H1 (cell line): ENCODE measurements around the gene SPATA4. TPM values are rescaled to one million over a fixed set of nuclear protein-coding genes. Genes with fewer than 3 reads are reported as not detected.
"Not testable (repeated sequence)": the region's sequence is repeated elsewhere in the genome, so short reads cannot be mapped to it uniquely, and the experiment has no call there.

Experiments
- CTCF ChIA-PET: fragments of 300-600 bp; sonication (Branson Sonifier 250); formaldehyde crosslinking; loops from one replicate; lab custom pipeline; 2021; ENCODE audit not compliant: partially characterized antibody; lab: Charles Lee
- POLR2A ChIA-PET: fragments of 300-600 bp; sonication (Branson Sonifier 250); formaldehyde crosslinking; loops from one replicate; lab custom pipeline; 2021; ENCODE audit warnings: inconsistent platforms; ENCODE audit not compliant: partially characterized antibody; lab: Charles Lee
- DNase-seq, 2 experiments: peaks; one replicate each; pipeline versions ENCODE4 v3.0.0 to v3.0.0-alpha.2; 2010 to 2022; ENCODE audit warnings: low spot score in 2 of 2, low read depth in 1 of 2, mixed read lengths in 1 of 2
- FAIRE-seq: peaks from 2 replicates; lab custom pipeline; 2011; peaks lifted over from hg19 to GRCh38; lab: Jason Lieb, UNC
- H2AFZ ChIP-seq: 2 replicates; pipeline ENCODE4 v1.8.1; 2012; ENCODE audit warnings: low read length, inconsistent platforms
- H2AK5ac ChIP-seq: 2 replicates; pipeline ENCODE4 v1.6.1; 2013; ENCODE audit warnings: low read depth, low read length
- H2BK120ac ChIP-seq: replicated peaks from 2 replicates; pipeline ENCODE3; 2013; ENCODE audit warnings: low read depth, low read length, inconsistent platforms
- H2BK12ac ChIP-seq: 2 replicates; pipeline ENCODE4 v1.6.1; 2013; ENCODE audit warnings: low read depth, low read length
- H2BK15ac ChIP-seq: 2 replicates; pipeline ENCODE4 v1.6.1; 2013; ENCODE audit warnings: low read length
- H2BK20ac ChIP-seq: 2 replicates; pipeline ENCODE4 v1.6.1; 2013; ENCODE audit warnings: low read length
- H2BK5ac ChIP-seq: 2 replicates; pipeline ENCODE4 v1.6.1; 2013; ENCODE audit warnings: low read depth, low read length
- H3K14ac ChIP-seq: 2 replicates; pipeline ENCODE4 v1.6.1; 2013; ENCODE audit warnings: inconsistent platforms; ENCODE audit not compliant: insufficient read length
- H3K18ac ChIP-seq: 2 replicates; pipeline ENCODE4 v1.6.1; 2013; ENCODE audit warnings: low read length; ENCODE audit errors: extremely low read depth
- H3K23ac ChIP-seq: 2 replicates; pipeline ENCODE4 v1.6.1; 2013; ENCODE audit warnings: inconsistent platforms; ENCODE audit not compliant: insufficient read length
- H3K23me2 ChIP-seq: 2 replicates; pipeline ENCODE4 v1.6.1; 2013; ENCODE audit warnings: low read depth, low read length
- H3K27ac ChIP-seq: 2 replicates; pipeline ENCODE4 v1.6.1; 2011; ENCODE audit warnings: low read depth, low read length, inconsistent platforms
- H3K27me3 ChIP-seq, 4 experiments: replicated peaks in 1 of 4; 1 replicate in 1 of 4; 2 replicates in 3 of 4; pipeline versions ENCODE4 v1.6.1 to v1.8.1; 2011 to 2013; ENCODE audit warnings: low read length in 3 of 4, mild to moderate bottlenecking in 3 of 4, inconsistent platforms in 2 of 4, mixed read lengths in 2 of 4, moderate library complexity in 1 of 4; ENCODE audit not compliant: control insufficient read depth in 3 of 4, insufficient read depth in 3 of 4; ENCODE audit errors: extremely low read depth in 1 of 4
- H3K36me3 ChIP-seq, 4 experiments: 2 replicates each; pipeline versions ENCODE4 v1.6.1 to v1.8.1; 2011 to 2013; ENCODE audit warnings: mild to moderate bottlenecking in 4 of 4, low read length in 3 of 4, moderate library complexity in 2 of 4, control low read depth in 1 of 4, inconsistent platforms in 1 of 4; ENCODE audit not compliant: insufficient read depth in 4 of 4, control insufficient read depth in 2 of 4
- H3K4ac ChIP-seq: replicated peaks from 2 replicates; pipeline ENCODE3; 2013; ENCODE audit warnings: low read length, low read depth, mixed read lengths, inconsistent platforms; ENCODE audit not compliant: insufficient read length
- H3K4me1 ChIP-seq, 4 experiments: replicated peaks in 1 of 4; 1 replicate in 1 of 4; 2 replicates in 3 of 4; pipeline versions ENCODE4 v1.6.1 to v1.8.1; 2011 to 2013; ENCODE audit warnings: low read length in 3 of 4, inconsistent platforms in 2 of 4, mixed read lengths in 1 of 4; ENCODE audit not compliant: insufficient read depth in 4 of 4, control insufficient read depth in 3 of 4
- H3K4me2 ChIP-seq, 2 experiments: 2 replicates each; pipeline versions ENCODE4 v1.6.1 to v1.8.1; 2011 to 2013; ENCODE audit warnings: low read depth in 2 of 2, low read length in 2 of 2, control low read depth in 1 of 2, inconsistent platforms in 1 of 2, mild to moderate bottlenecking in 1 of 2; ENCODE audit not compliant: insufficient read depth in 1 of 2
- H3K4me3 ChIP-seq, 4 experiments: fragments of 200-600, 300-600 bp in 1 of 4; sonication (generic), shearing (Covaris generic), sonication (Bioruptor Twin) in 1 of 4; 2 replicates each; pipeline versions ENCODE4 v1.5.1 to v1.8.1; 2011 to 2016; ENCODE audit warnings: low read length in 4 of 4, low read depth in 3 of 4, control low read depth in 2 of 4, inconsistent platforms in 2 of 4, mild to moderate bottlenecking in 2 of 4, mixed read lengths in 1 of 4, moderate library complexity in 1 of 4; ENCODE audit not compliant: insufficient read depth in 2 of 4; ENCODE audit errors: extremely low read depth in 1 of 4
- H3K56ac ChIP-seq: replicated peaks from 2 replicates; pipeline ENCODE3; 2013; ENCODE audit warnings: low read depth, mild to moderate bottlenecking, mixed read lengths, low read length, inconsistent platforms; ENCODE audit not compliant: insufficient read length
- H3K79me1 ChIP-seq: 2 replicates; pipeline ENCODE4 v1.6.1; 2013; ENCODE audit warnings: low read depth, low read length, control low read depth
- H3K79me2 ChIP-seq, 2 experiments: 2 replicates each; pipeline versions ENCODE4 v1.6.1 to v1.8.1; 2012 to 2013; ENCODE audit warnings: low read length in 2 of 2, mild to moderate bottlenecking in 2 of 2, inconsistent platforms in 1 of 2; ENCODE audit not compliant: insufficient read depth in 2 of 2, control insufficient read depth in 1 of 2
- H3K9ac ChIP-seq, 4 experiments: replicated peaks in 1 of 4; 1 replicate in 1 of 4; 2 replicates in 3 of 4; pipeline versions ENCODE4 v1.6.1 to v1.8.1; 2011 to 2013; ENCODE audit warnings: low read depth in 3 of 4, low read length in 3 of 4, control low read depth in 2 of 4, mild to moderate bottlenecking in 2 of 4, moderate library complexity in 2 of 4, inconsistent platforms in 1 of 4; ENCODE audit errors: extremely low read depth in 1 of 4
- H3K9me3 ChIP-seq, 2 experiments: 2 replicates each; pipeline versions ENCODE4 v1.6.1 to v1.8.1; 2012 to 2013; ENCODE audit warnings: mild to moderate bottlenecking in 2 of 2, moderate library complexity in 2 of 2, control low read depth in 1 of 2, inconsistent platforms in 1 of 2, low read depth in 1 of 2, low read length in 1 of 2, mixed read lengths in 1 of 2; ENCODE audit not compliant: insufficient read depth in 2 of 2
- H4K20me1 ChIP-seq, 2 experiments: replicated peaks in 1 of 2; 2 replicates each; pipeline versions ENCODE3 to v1.8.1; 2011 to 2013; ENCODE audit warnings: inconsistent platforms in 2 of 2, low read length in 2 of 2, mild to moderate bottlenecking in 1 of 2; ENCODE audit not compliant: insufficient read depth in 2 of 2, control insufficient read depth in 1 of 2
- H4K5ac ChIP-seq: 2 replicates; pipeline ENCODE4 v1.6.1; 2013; ENCODE audit warnings: low read length, low read depth, mixed read lengths, inconsistent platforms; ENCODE audit not compliant: insufficient read length
- H4K8ac ChIP-seq: 2 replicates; pipeline ENCODE4 v1.8.0; 2013; ENCODE audit warnings: mild to moderate bottlenecking, moderate library complexity, low read length, inconsistent platforms; ENCODE audit not compliant: insufficient read depth; ENCODE audit errors: extremely low read depth
- H4K91ac ChIP-seq: replicated peaks from 2 replicates; pipeline ENCODE3; 2013; ENCODE audit warnings: low read length, mixed read lengths, inconsistent platforms; ENCODE audit not compliant: insufficient read length
- WGBS, 2 experiments: shearing (Covaris generic) in 1 of 2; methylation state at CpG; one replicate each; pipeline versions ENCODE4 v1.1.6 to v1.1.7; 2013 to 2015; ENCODE audit warnings: low lambda C conversion rate in 2 of 2, mixed read lengths in 2 of 2, inconsistent platforms in 1 of 2, low coverage in 1 of 2, missing lambda C conversion rate in 1 of 2; ENCODE audit not compliant: insufficient replicate concordance in 2 of 2, insufficient coverage in 1 of 2, insufficient read length in 1 of 2; ENCODE audit errors: extremely low coverage in 1 of 2, missing lambda C conversion rate in 1 of 2; 5-methylcytosine and 5-hydroxymethylcytosine counted together
- polyA plus RNA-seq, 7 experiments: library from polyadenylated mRNA; depleted of rRNA in 3 of 7; stranded (reverse) in 5 of 7; unstranded in 2 of 7; fragments of >200 nt in 5 of 7; fragments of 200-250 nt in 2 of 7; gene quantifications; 1 replicate in 5 of 7; 2 replicates in 1 of 7; 4 replicates in 1 of 7; pipeline versions ENCODE4 v1.2.1 to v1.2.3, GENCODE V29; 2011 to 2013; ENCODE audit warnings: missing spikeins in 2 of 7, mixed read lengths in 2 of 7
- total RNA-seq: library from RNA; stranded (reverse); fragmentation: NEBNext Ultra II Directional; extraction: Animal tissue kit (Norgen Biotek cat#: 25700); gene quantifications from 2 replicates; pipeline ENCODE4 v1.2.1, GENCODE V29; 2021

Gene SPATA4
- total and polyA plus RNA-seq, 2 of the 8 experiments (the other 6 are each of a cell fraction or from before 2014, with no cell fraction given), result not detected

DNA sequence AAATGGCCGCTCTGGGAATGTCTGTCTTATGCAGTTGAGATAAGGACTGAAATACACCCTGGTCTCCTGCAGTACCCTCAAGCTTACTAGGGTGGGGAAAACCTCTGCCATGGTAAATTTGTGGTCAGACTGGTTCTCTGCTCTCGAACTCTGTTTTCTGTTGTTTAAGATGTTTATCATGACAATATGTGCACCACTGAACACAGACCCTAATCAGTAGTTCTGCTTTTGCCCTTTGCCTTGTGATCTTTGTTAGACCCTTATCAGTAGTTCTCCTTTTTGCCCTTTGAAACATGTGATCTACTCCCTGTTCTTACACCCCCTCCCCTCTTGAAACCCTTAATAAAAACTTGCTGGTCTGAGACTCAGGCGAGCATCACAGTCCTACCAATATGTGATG lies 17.0 kb upstream of the SPATA4 start:
- H3K27me3 ChIP-seq, H4K91ac ChIP-seq, H3K18ac ChIP-seq, H3K14ac ChIP-seq, H3K79me2 ChIP-seq, H2BK12ac ChIP-seq, DNase-seq, H3K56ac ChIP-seq, H3K27ac ChIP-seq, H3K4ac ChIP-seq, H3K36me3 ChIP-seq, H4K8ac ChIP-seq, FAIRE-seq, H3K4me1 ChIP-seq, H3K9me3 ChIP-seq, H3K4me2 ChIP-seq, H3K23ac ChIP-seq, H4K20me1 ChIP-seq, H4K5ac ChIP-seq, H3K9ac ChIP-seq, H2AFZ ChIP-seq, H3K23me2 ChIP-seq, H3K4me3 ChIP-seq, H2BK20ac ChIP-seq, H2BK5ac ChIP-seq, H2AK5ac ChIP-seq, H2BK120ac ChIP-seq, POLR2A ChIA-PET, H2BK15ac ChIP-seq, H3K79me1 ChIP-seq: not testable (repeated sequence)
- WGBS, 2 experiments, result 91% methylated on average over 3 of the region's 3 CpGs; no CpG with 5 or more reads in 1 of the 2 experiments
- CTCF ChIA-PET, result interaction anchor here (0.8 kb wide), 1 partner anchor 29 kb away, joined by 3 read pairs; no protein-coding TSS in a partner anchor
